Activated CD8-positive, alpha-beta memory T cell treated with anti-CD3 and anti-CD28 coated beads, Interleukin-2, amount 50 U/mL, for 24 hours (primary cell): Measurements from ENCODE around the gene TIMM21.

ENCODE experiments used
- DNase-seq: peaks from one replicate; pipeline ENCODE4 v3.0.0-alpha.2; 2020; ENCODE audit errors: extremely low read depth

The TIMM21 gene

GRCh38 chr18:74148543-74149070 is 284 bp downstream of the TIMM21 start:
- DNase-seq: no peak

GRCh38 chr18:74149878-74150277 is 1.6 kb downstream of the TIMM21 start:
- no peak for DNase-seq

GRCh38 chr18:74152270-74152669 is 3.9 kb downstream of the TIMM21 start:
- no peak for DNase-seq

GRCh38 chr18:74152857-74153256 is 4.5 kb downstream of the TIMM21 start:
- no peak for DNase-seq

- no peak for DNase-seq
Observed at GRCh38 chr18:74153377-74153776, 5.1 kb downstream of the TIMM21 start.

DNA sequence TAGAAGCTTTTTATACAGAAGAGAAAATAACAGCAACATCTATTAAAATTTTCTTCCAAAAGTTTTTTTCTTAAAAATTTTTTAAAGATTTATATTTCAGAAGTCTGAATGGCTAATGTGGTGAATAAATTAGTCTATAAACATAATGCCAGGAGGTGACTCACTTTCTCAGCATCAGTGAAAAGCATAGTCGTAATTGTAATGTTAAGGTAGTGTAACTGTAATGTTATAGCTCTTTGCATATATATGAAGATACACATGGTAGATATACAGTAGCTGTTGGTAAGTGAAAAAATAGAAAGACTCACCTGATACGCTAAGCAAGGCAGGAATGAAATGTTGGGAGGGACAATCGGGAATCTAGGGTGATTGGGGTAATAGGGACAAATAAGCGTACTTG is 5.5 kb downstream of the TIMM21 start:
- DNase-seq: no peak

DNA sequence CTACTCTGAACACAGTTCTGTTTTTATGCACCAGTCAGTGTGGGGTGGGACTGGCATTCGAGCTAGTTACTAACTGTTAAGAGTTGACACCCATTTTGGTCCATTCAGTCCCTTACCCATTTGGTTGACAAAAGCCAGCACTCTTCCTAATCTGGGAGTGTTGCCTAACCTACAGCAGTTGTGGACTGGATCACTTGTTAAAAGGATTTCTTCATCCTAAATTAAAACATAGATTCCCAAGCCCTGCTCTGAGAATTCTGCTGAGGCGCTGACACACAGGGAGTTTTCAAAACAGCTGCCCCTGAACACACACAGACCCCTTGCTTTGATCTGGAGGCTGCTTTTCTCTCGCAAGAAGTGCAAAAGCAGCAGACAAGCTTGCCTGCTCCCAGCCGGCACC is 6.4 kb downstream of the TIMM21 start:
- DNase-seq: no peak

DNA sequence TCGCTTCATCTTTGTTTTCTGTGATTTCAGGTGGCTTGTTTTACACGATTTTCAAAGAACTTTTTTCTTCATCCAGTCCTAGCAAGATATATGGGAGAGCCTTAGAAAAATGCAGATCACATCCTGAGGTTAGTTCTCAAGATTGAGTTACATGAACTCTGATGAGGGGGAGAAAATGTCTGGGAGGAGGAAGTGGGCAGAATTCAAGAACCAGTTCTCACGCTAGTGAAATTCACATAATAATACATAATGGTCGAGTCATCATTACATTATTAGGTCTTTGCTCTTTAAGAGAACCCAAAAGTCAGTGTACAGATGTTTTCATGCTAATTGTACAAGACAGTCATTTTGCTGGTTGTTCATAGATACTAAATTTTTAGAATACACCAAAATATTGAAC is 7.0 kb downstream of the TIMM21 start:
- no peak for DNase-seq

DNA sequence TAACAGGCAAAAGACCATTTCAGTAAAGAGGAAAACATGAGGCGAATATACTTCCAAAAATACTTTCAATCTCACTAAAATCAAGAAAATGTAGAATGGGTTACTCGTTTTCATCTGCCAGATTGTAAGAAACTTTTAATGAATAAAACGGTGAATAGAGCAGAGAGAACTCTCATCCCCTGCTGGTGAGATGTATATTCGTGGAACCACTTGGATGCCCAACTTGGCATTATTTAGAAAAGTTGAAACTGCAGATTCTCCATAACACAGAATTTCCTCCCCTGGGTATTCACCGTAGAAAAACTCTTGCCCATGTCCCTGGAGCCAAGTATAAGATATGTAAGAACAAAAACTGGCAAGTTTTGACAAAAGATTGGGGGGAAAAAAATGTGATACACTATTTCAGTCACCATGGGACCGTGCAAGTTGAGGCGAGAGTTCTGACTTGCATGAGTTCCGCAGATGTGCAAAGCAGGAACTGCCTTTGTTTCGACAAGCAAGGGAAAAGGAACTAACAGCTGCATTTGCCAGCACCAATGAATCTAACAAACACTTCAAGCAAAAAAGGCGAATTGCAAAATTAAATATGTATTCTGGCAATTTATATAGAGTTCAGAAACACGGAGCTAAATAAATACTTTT is 14.8 kb downstream of the TIMM21 start:
- no peak for DNase-seq

DNA sequence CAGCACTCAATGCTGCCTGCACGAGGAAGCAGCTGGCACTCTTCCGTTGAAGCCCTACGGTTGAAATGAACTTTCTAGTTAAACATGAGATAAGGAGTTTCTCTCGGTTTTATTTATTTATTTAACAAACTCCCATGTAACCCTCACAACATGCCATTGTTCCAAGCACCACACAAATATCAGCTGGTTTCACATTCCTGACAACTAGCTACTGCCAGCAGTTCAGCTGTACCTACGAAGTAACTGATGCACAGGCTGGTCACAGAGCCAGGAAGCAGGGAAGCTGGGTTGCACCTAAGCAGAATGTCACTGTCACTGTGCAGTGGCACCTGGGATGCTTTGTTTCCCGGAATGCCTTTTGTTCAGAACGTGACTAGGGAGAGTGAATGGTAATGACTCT is 18.1 kb downstream of the TIMM21 start:
- no peak for DNase-seq

GRCh38 chr18:74171910-74172606 is 23.7 kb downstream of the TIMM21 start:
- no peak for DNase-seq

GRCh38 chr18:74172697-74173433 is 24.5 kb downstream of the TIMM21 start:
- no peak for DNase-seq

- no peak for DNase-seq
Observed at GRCh38 chr18:74173434-74173750, 25.1 kb downstream of the TIMM21 start.

DNA sequence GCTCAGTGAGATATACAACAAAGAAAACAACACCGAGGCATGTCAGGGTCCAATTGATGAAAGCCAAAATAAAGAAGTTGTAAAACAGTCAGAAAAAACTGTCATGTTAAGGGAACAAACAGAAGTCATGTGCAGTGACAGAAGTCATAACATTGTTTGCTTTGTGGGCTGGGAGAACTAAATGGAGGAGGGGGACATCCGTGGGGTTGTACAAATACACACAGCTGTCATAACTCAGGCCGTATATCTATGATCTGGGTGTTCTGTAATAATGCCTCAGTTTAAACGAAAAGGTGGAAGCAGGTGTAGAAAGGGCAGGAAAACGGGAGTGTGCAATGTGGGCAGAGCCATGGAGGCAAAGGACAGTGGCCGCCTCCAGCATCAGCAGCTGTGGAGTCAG is 27.3 kb downstream of the TIMM21 start:
- DNase-seq: no peak

- DNase-seq: no peak
Observed at GRCh38 chr18:74178884-74179283, 30.6 kb downstream of the TIMM21 start.

GRCh38 chr18:74179623-74180199 is 31.4 kb downstream of the TIMM21 start:
- DNase-seq: no peak

DNA sequence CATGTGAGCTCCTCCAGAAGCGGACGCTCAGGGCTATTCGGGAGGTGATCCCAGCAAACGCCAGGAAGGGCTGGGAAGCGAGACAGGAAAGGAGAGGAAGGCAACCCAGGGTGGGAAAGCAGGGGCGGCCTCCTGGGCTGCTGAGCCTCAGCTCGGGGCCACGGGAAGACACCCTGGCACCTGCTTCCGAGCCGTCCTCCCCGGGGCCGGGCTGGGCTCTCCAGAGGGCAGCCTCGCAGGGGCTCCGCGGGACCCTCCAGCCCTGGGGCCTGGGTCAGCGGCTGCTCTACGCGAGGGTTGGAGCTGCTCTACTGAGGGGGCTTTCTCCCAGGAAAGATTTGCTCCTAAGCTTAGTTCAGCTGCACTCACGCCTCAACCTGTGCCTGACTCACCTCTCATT is 34.0 kb downstream of the TIMM21 start:
- DNase-seq: no peak

DNA sequence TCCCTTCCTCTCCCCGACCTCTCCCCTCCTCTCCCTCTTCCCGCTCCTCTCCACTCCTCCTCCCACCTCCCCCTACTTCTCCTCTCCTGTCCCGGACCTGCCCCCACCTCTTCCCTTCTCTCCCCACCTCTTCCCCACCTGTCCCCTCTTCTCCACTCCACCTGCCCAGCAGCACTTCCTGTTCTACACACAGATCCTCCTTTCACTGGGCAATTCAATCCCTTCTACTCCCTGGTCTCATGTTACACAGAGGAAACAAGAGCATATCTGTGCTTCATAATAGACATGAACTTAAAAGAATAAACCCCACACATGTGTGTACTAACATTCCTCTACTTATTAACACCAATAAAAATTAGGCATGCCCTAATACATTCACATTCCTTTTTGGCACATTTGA is 34.8 kb downstream of the TIMM21 start:
- DNase-seq: no peak

GRCh38 chr18:74184875-74185274 is 36.6 kb downstream of the TIMM21 start:
- DNase-seq: no peak

- DNase-seq: no peak
Observed at GRCh38 chr18:74185860-74186259, 37.5 kb downstream of the TIMM21 start.

DNA sequence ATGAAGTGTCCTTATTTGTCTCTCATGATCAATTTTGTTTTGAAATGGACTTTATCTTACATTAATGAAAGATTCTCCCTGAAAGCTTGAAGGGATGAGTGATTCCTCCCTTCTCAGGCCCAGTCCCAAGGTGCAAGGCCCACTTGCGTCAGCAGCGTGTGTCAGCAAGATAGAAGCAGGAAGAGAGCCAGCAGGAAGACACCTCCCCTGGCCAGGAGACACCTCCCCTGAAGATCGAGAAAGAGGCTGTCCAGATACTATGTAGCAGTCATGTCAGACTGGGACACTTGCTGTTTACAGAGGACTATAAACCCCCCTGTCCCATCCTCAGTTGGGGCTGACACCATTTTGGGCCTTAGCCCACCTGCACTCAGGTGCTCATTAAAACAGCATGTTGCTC is 38.3 kb downstream of the TIMM21 start:
- no peak for DNase-seq

DNA sequence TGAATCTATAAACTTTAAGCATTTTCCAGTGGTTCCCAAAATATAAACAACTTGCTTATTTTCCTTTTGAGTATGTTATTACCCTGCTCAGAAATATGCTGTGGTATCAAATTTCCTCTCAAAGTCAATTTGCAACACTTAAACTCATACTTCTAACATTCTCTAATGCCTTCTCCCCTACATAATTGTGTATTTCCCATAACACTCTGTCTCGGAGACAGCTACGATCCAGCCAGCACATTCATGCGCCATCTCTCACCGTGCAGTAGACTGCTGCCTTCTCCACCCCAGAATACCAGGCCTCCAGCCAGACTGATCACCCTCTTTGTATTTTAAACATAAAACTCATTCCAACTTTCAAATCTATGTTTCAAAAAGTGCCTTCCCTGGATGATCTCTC is 41.8 kb downstream of the TIMM21 start:
- no peak for DNase-seq

DNA sequence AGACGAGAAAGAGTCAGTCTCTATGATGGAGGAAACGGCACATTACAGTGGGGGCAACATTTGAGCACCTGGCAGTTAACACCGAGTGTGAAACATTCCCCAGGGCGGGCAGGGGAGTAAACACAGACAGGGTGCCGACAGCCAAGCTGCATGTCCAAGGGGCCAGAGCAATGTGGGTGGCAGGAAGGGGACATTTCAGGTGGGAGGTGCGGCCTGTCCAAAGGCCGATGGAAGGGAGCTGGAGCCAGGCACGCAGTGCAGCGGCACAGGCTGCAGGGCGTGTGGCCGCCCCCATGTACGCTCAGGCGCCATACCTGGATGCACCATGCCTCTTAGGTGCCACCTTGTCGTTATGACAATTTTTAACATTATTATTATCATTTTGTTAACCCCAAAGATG is 43.3 kb downstream of the TIMM21 start:
- DNase-seq: no peak
